ENCODE results near the gene S100A12.
"Not testable (repeated sequence)": the region's sequence is repeated elsewhere in the genome, so short reads cannot be mapped to it uniquely, and the experiment has no call there.

S100A12 gene

GRCh38 chr1:153407274-153407673 lies 31.9 kb upstream of the S100A12 start:
- not testable (repeated sequence) for H3K9ac ChIP-seq (ENCODE audit: low read length); H3K36me3 ChIP-seq (ENCODE audit: control insufficient read depth in 1 of 2, insufficient read depth in 2 of 2, low read depth in 1 of 2, low read length in 2 of 2); H2BK12ac ChIP-seq (ENCODE audit: low read length in 2 of 2); H3K79me1 ChIP-seq (replicated peaks; ENCODE audit: low read length, poor library complexity, severe bottlenecking); H4K91ac ChIP-seq (ENCODE audit: low read length); H3K4me3 ChIP-seq (ENCODE audit: insufficient read depth in 1 of 2, low read depth in 1 of 2, low read length in 2 of 2); H3K9me3 ChIP-seq (ENCODE audit: control insufficient read depth, low read length); H2AFZ ChIP-seq (ENCODE audit: low read depth, low read length); H3K4me2 ChIP-seq (ENCODE audit: low read length, poor library complexity, severe bottlenecking); H3K27ac ChIP-seq (ENCODE audit: low read length, poor library complexity, severe bottlenecking); H3K18ac ChIP-seq (ENCODE audit: low read depth in 1 of 2, low read length in 2 of 2); H2BK120ac ChIP-seq (ENCODE audit: low read depth, low read length); H2BK5ac ChIP-seq (ENCODE audit: low read depth, low read length, poor library complexity, severe bottlenecking); H2AK5ac ChIP-seq (ENCODE audit: low read length, severe bottlenecking); H3K23ac ChIP-seq (ENCODE audit: low read length in 2 of 2); H3K4me1 ChIP-seq (ENCODE audit: control insufficient read depth, insufficient read depth, low read depth, low read length); DNase-seq; H2BK15ac ChIP-seq (ENCODE audit: low read depth, poor library complexity, severe bottlenecking); H3K4ac ChIP-seq (ENCODE audit: low read depth in 1 of 2, low read length in 2 of 2); H3K14ac ChIP-seq (ENCODE audit: low read length in 2 of 2); H4K8ac ChIP-seq (ENCODE audit: low read length)
- WGBS = 58% methylated on average over 11 of the region's 11 CpGs
- peaks cover 1 to 30% of the 10 kb centered on the region in 2 experiments for H3K27me3 ChIP-seq (ENCODE audit: control insufficient read depth in 1 of 2, insufficient read depth in 1 of 2, low read length in 2 of 2)

- not testable (repeated sequence) for H3K4ac ChIP-seq (ENCODE audit: low read depth in 1 of 2, low read length in 2 of 2); H4K91ac ChIP-seq (ENCODE audit: low read length); H3K27ac ChIP-seq (ENCODE audit: low read length, poor library complexity, severe bottlenecking); H2AFZ ChIP-seq (ENCODE audit: low read depth, low read length); H2BK5ac ChIP-seq (ENCODE audit: low read depth, low read length, poor library complexity, severe bottlenecking); H2BK120ac ChIP-seq (ENCODE audit: low read depth, low read length); H3K9ac ChIP-seq (ENCODE audit: low read length); H3K14ac ChIP-seq (ENCODE audit: low read length in 2 of 2); H3K4me1 ChIP-seq (ENCODE audit: control insufficient read depth, insufficient read depth, low read depth, low read length); H4K8ac ChIP-seq (ENCODE audit: low read length); H3K9me3 ChIP-seq (ENCODE audit: control insufficient read depth, low read length); H3K4me2 ChIP-seq (ENCODE audit: low read length, poor library complexity, severe bottlenecking); H2AK5ac ChIP-seq (ENCODE audit: low read length, severe bottlenecking); H2BK12ac ChIP-seq (ENCODE audit: low read length in 2 of 2); H3K23ac ChIP-seq (ENCODE audit: low read length in 2 of 2); H3K36me3 ChIP-seq (ENCODE audit: control insufficient read depth in 1 of 2, insufficient read depth in 2 of 2, low read depth in 1 of 2, low read length in 2 of 2); H3K4me3 ChIP-seq (ENCODE audit: insufficient read depth in 1 of 2, low read depth in 1 of 2, low read length in 2 of 2); DNase-seq; H2BK15ac ChIP-seq (ENCODE audit: low read depth, poor library complexity, severe bottlenecking); H3K79me1 ChIP-seq (replicated peaks; ENCODE audit: low read length, poor library complexity, severe bottlenecking); H3K18ac ChIP-seq (ENCODE audit: low read depth in 1 of 2, low read length in 2 of 2)
- whole genome bisulfite sequencing = 55% methylated on average over 5 of the region's 6 CpGs
- peaks cover 6 to 42% of the 10 kb centered on the region in 2 experiments for H3K27me3 ChIP-seq (ENCODE audit: control insufficient read depth in 1 of 2, insufficient read depth in 1 of 2, low read length in 2 of 2)
Observed at GRCh38 chr1:153405825-153406599, 30.6 kb upstream of the S100A12 start.

GRCh38 chr1:153404768-153405167 lies 29.3 kb upstream of the S100A12 start:
- H3K4ac ChIP-seq (ENCODE audit: low read depth in 1 of 2, low read length in 2 of 2) = no peak overlapping the region
- no peak overlapping the region for H3K18ac ChIP-seq (ENCODE audit: low read depth in 1 of 2, low read length in 2 of 2)
- no peak overlapping the region for H2BK120ac ChIP-seq (ENCODE audit: low read depth, low read length)
- H3K79me1 ChIP-seq (replicated peaks; ENCODE audit: low read length, poor library complexity, severe bottlenecking) = no peaks in the 10 kb centered on the region
- no peak overlapping the region for H3K4me2 ChIP-seq (ENCODE audit: low read length, poor library complexity, severe bottlenecking)
- H2AK5ac ChIP-seq (ENCODE audit: low read length, severe bottlenecking) = no peak overlapping the region
- H3K14ac ChIP-seq (ENCODE audit: low read length in 2 of 2) = no peak overlapping the region
- H2AFZ ChIP-seq (ENCODE audit: low read depth, low read length) = no peak overlapping the region
- no peaks in the 10 kb centered on the region for H3K36me3 ChIP-seq (ENCODE audit: control insufficient read depth in 1 of 2, insufficient read depth in 2 of 2, low read depth in 1 of 2, low read length in 2 of 2)
- no peaks in the 10 kb centered on the region for H3K9me3 ChIP-seq (ENCODE audit: control insufficient read depth, low read length)
- H3K27me3 ChIP-seq (ENCODE audit: control insufficient read depth in 1 of 2, insufficient read depth in 1 of 2, low read length in 2 of 2) = peaks cover 7 to 48% of the 10 kb centered on the region in 2 experiments
- no peak overlapping the region for H3K23ac ChIP-seq (ENCODE audit: low read length in 2 of 2)
- no peak overlapping the region for H3K9ac ChIP-seq (ENCODE audit: low read length)
- H2BK12ac ChIP-seq (ENCODE audit: low read length in 2 of 2) = no peak overlapping the region
- no peak overlapping the region for H4K91ac ChIP-seq (ENCODE audit: low read length)
- no peak overlapping the region for H2BK5ac ChIP-seq (ENCODE audit: low read depth, low read length, poor library complexity, severe bottlenecking)
- DNase-seq = no peak
- no peaks in the 10 kb centered on the region for H3K4me1 ChIP-seq (ENCODE audit: control insufficient read depth, insufficient read depth, low read depth, low read length)
- no peak overlapping the region for H3K27ac ChIP-seq (ENCODE audit: low read length, poor library complexity, severe bottlenecking)
- WGBS = 44% methylated on average over 15 of the region's 15 CpGs
- H4K8ac ChIP-seq (ENCODE audit: low read length) = no peak overlapping the region
- no peak overlapping the region for H2BK15ac ChIP-seq (ENCODE audit: low read depth, poor library complexity, severe bottlenecking)
- no peak overlapping the region for H3K4me3 ChIP-seq (ENCODE audit: insufficient read depth in 1 of 2, low read depth in 1 of 2, low read length in 2 of 2)

GRCh38 chr1:153404086-153404635 lies 28.7 kb upstream of the S100A12 start:
- Histone ChIP-seq H2BK120ac (ENCODE audit: low read depth, low read length) (no peak overlapping the region), H3K9ac (ENCODE audit: low read length) (no peak overlapping the region), H2BK5ac (ENCODE audit: low read depth, low read length, poor library complexity, severe bottlenecking) (no peak overlapping the region), H3K27me3 (ENCODE audit: control insufficient read depth in 1 of 2, insufficient read depth in 1 of 2, low read length in 2 of 2) (peaks cover 12 to 54% of the 10 kb centered on the region in 2 experiments), H2BK15ac (ENCODE audit: low read depth, poor library complexity, severe bottlenecking) (no peak overlapping the region), H4K8ac (ENCODE audit: low read length) (no peak overlapping the region), H3K4ac (ENCODE audit: low read depth in 1 of 2, low read length in 2 of 2) (no peak overlapping the region), H3K9me3 (ENCODE audit: control insufficient read depth, low read length) (no peaks in the 10 kb centered on the region), H4K91ac (ENCODE audit: low read length) (no peak overlapping the region), H3K23ac (ENCODE audit: low read length in 2 of 2) (no peak overlapping the region), H2BK12ac (ENCODE audit: low read length in 2 of 2) (no peak overlapping the region), H3K36me3 (ENCODE audit: control insufficient read depth in 1 of 2, insufficient read depth in 2 of 2, low read depth in 1 of 2, low read length in 2 of 2) (no peaks in the 10 kb centered on the region), H2AFZ (ENCODE audit: low read depth, low read length) (no peak overlapping the region), H3K4me1 (ENCODE audit: control insufficient read depth, insufficient read depth, low read depth, low read length) (no peaks in the 10 kb centered on the region), H3K4me2 (ENCODE audit: low read length, poor library complexity, severe bottlenecking) (no peak overlapping the region), H3K14ac (ENCODE audit: low read length in 2 of 2) (no peak overlapping the region), H3K79me1 (replicated peaks; ENCODE audit: low read length, poor library complexity, severe bottlenecking) (no peaks in the 10 kb centered on the region), H3K4me3 (ENCODE audit: insufficient read depth in 1 of 2, low read depth in 1 of 2, low read length in 2 of 2) (no peak overlapping the region), H3K27ac (ENCODE audit: low read length, poor library complexity, severe bottlenecking) (no peak overlapping the region), H2AK5ac (ENCODE audit: low read length, severe bottlenecking) (no peak overlapping the region), H3K18ac (ENCODE audit: low read depth in 1 of 2, low read length in 2 of 2) (no peak overlapping the region)
- no peak for DNase-seq
- WGBS = 81% methylated on average over 6 of the region's 7 CpGs

All from mesenchymal stem cell (in vitro differentiated cells and primary cell).